ENCODE data around the gene AKR1B15. TPM values are rescaled to one million over a fixed set of nuclear protein-coding genes. Genes with fewer than 3 reads are reported as not detected.

The AKR1B15 gene
- total RNA-seq, 3 donors from 2014 or later = 3.1 to 8.0 TPM; not detected in 1

DNA sequence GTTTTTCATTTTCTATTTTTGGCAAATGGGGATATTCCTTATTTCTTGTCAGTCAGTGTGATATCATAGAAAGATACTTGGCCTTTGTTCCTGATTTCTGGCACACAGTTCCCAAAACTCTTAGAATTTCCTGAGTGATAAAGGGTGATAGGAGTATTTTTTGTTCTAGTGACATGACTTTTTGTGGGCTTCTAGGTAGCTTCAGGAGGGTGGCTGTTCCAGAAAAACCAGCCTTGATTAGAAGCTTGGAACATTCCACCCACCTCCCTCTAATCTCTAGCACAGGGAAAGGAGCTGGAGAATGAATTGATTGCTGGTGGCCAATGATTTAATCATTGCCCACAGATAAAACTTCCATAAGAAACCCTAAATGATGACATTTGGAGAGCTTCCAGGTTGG lies 80.5 kb downstream of the AKR1B15 start:
- Histone ChIP-seq H3K4me3 (no peak overlapping the region), H3K9me3 (no peaks in the 10 kb centered on the region), H3K36me3 (ENCODE audit: low read depth) (no peaks in the 10 kb centered on the region), H3K4me1 (ENCODE audit: low read depth) (no peaks in the 10 kb centered on the region)
- TF ChIP-seq, protein P1, sequence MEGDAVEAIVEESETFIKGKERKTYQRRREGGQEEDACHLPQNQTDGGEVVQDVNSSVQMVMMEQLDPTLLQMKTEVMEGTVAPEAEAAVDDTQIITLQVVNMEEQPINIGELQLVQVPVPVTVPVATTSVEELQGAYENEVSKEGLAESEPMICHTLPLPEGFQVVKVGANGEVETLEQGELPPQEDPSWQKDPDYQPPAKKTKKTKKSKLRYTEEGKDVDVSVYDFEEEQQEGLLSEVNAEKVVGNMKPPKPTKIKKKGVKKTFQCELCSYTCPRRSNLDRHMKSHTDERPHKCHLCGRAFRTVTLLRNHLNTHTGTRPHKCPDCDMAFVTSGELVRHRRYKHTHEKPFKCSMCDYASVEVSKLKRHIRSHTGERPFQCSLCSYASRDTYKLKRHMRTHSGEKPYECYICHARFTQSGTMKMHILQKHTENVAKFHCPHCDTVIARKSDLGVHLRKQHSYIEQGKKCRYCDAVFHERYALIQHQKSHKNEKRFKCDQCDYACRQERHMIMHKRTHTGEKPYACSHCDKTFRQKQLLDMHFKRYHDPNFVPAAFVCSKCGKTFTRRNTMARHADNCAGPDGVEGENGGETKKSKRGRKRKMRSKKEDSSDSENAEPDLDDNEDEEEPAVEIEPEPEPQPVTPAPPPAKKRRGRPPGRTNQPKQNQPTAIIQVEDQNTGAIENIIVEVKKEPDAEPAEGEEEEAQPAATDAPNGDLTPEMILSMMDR (IDR thresholded peaks at IDR 0.05) = no peak
- ATAC-seq = no peak
- DNase-seq = no peak
- intact Hi-C loops (cut with DNase I, micrococcal nuclease) = no loop called here

Other genes starting within 250 kb of the AKR1B15 start
- gene SLC35B4, start 232.2 kb upstream of the AKR1B15 start, total RNA-seq = 10 to 100 TPM in 1 of 3 donors, 1 to 10 TPM in 2; 6.1 to 14.1 (median 9.0) TPM
- 10 to 100 TPM; 12.9 to 51.1 (median 29.2) TPM for gene AKR1B1, start 90.0 kb upstream of the AKR1B15 start, total RNA-seq
- 100 to 1,000 TPM in 1 of 3 donors, 10 to 100 TPM in 2; 57.7 to 212 (median 93.4) TPM for gene AKR1B10, start 21.5 kb upstream of the AKR1B15 start, total RNA-seq
- 10 to 100 TPM in 1 of 3 donors, 1 to 10 TPM in 2; 9.4 to 17.3 (median 9.4) TPM for gene BPGM, start 97.7 kb downstream of the AKR1B15 start, total RNA-seq
- gene CALD1, start 230.5 kb downstream of the AKR1B15 start, total RNA-seq = 1,000 to 10,000 TPM in 1 of 3 donors, 100 to 1,000 TPM in 1, 10 to 100 TPM in 1; 40.3 to 1,241 (median 134) TPM